Neural progenitor cell (in vitro differentiated cells): Measurements from ENCODE around the gene PIAS2. TPM values are rescaled to one million over a fixed set of nuclear protein-coding genes. Genes with fewer than 3 reads are reported as not detected.
"Not testable (repeated sequence)": the region's sequence is repeated elsewhere in the genome, so short reads cannot be mapped to it uniquely, and the experiment has no call there.

ENCODE experiments used
- DNase-seq: peaks from one replicate; pipeline ENCODE4 v3.0.0-alpha.2; 2016; ENCODE audit warnings: low spot score
- H2AFZ ChIP-seq: fragments of 200-600 bp; sonication (generic); replicated peaks from 2 replicates; pipeline ENCODE4 v1.6.1; 2016; ENCODE audit warnings: antibody characterized with exemption
- H3F3A ChIP-seq: fragments of 200-600 bp; sonication (generic); 2 replicates; pipeline ENCODE4 v1.6.1; 2016; ENCODE audit warnings: antibody characterized with exemption, low read depth
- H3K27ac ChIP-seq: fragments of 200-600 bp; sonication (generic); 2 replicates; pipeline ENCODE4 v1.5.1; 2016; ENCODE audit warnings: mild to moderate bottlenecking
- H3K27me3 ChIP-seq: fragments of 200-600 bp; sonication (generic); 2 replicates; pipeline ENCODE4 v1.6.1; 2016; ENCODE audit warnings: mild to moderate bottlenecking, moderate library complexity
- H3K36me3 ChIP-seq: fragments of 200-600 bp; sonication (generic); 2 replicates; pipeline ENCODE4 v1.5.1; 2016
- H3K4me1 ChIP-seq: fragments of 200-600 bp; sonication (generic); 2 replicates; pipeline ENCODE4 v1.6.1; 2016; ENCODE audit warnings: mixed run types
- H3K4me2 ChIP-seq: fragments of 200-600 bp; sonication (generic); 2 replicates; pipeline ENCODE4 v1.6.1; 2016
- H3K4me3 ChIP-seq: fragments of 200-600 bp; sonication (generic); 2 replicates; pipeline ENCODE4 v1.5.1; 2016
- H3K79me2 ChIP-seq: fragments of 200-600 bp; sonication (generic); 2 replicates; pipeline ENCODE4 v1.6.1; 2016; ENCODE audit warnings: low read depth
- H3K9ac ChIP-seq: fragments of 200-600 bp; sonication (generic); 2 replicates; pipeline ENCODE4 v1.6.1; 2016
- H3K9me3 ChIP-seq: fragments of 200-600 bp; sonication (generic); 2 replicates; pipeline ENCODE4 v1.5.1; 2016; ENCODE audit warnings: low read depth
- H4K20me1 ChIP-seq: fragments of 200-600 bp; sonication (generic); 2 replicates; pipeline ENCODE4 v1.6.1; 2016; ENCODE audit warnings: low read depth
- H3K27ac Mint-ChIP-seq: 3 replicates; pipeline ENCODE4 v1.8.0; 2021; ENCODE audit warnings: mixed read lengths
- H3K27me3 Mint-ChIP-seq: 2 replicates; pipeline ENCODE4 v1.8.0; 2022; ENCODE audit warnings: low read depth, mild to moderate bottlenecking, inconsistent platforms, moderate library complexity, mixed read lengths; ENCODE audit not compliant: insufficient read depth
- H3K36me3 Mint-ChIP-seq: 3 replicates; pipeline ENCODE4 v1.8.0; 2021; ENCODE audit warnings: mixed read lengths
- H3K4me1 Mint-ChIP-seq: 3 replicates; pipeline ENCODE4 v1.8.0; 2021; ENCODE audit warnings: mixed read lengths
- H3K4me3 Mint-ChIP-seq: 3 replicates; pipeline ENCODE4 v1.8.0; 2021; ENCODE audit warnings: mild to moderate bottlenecking, moderate library complexity, mixed read lengths
- H3K9me3 Mint-ChIP-seq: 3 replicates; pipeline ENCODE4 v1.8.0; 2020; ENCODE audit warnings: mixed read lengths
- CTCF ChIP-seq: fragments of 200-600 bp; sonication (generic); IDR thresholded peaks from 2 replicates; pipeline ENCODE4 v1.5.1; 2017; ENCODE audit warnings: antibody characterized with exemption, mild to moderate bottlenecking
- EZH2 ChIP-seq: fragments of 200-600 bp; sonication (generic); IDR thresholded peaks from 2 replicates; pipeline ENCODE4 v1.6.1; 2017; ENCODE audit warnings: antibody characterized with exemption, mild to moderate bottlenecking, moderate library complexity
- EZH2phosphoT487 ChIP-seq: fragments of 200-600 bp; sonication (generic); IDR thresholded peaks from 2 replicates; pipeline ENCODE4 v1.6.1; 2017; ENCODE audit warnings: antibody characterized with exemption
- total RNA-seq: library from RNA; depleted of rRNA; stranded (reverse); fragments of >200 nt; gene quantifications from 2 replicates; pipeline ENCODE4 v1.2.3, GENCODE V29; 2015; ENCODE audit warnings: low replicate concordance

The PIAS2 gene
- total RNA-seq, 1 donor from 2014 or later: 39.4 TPM

DNA sequence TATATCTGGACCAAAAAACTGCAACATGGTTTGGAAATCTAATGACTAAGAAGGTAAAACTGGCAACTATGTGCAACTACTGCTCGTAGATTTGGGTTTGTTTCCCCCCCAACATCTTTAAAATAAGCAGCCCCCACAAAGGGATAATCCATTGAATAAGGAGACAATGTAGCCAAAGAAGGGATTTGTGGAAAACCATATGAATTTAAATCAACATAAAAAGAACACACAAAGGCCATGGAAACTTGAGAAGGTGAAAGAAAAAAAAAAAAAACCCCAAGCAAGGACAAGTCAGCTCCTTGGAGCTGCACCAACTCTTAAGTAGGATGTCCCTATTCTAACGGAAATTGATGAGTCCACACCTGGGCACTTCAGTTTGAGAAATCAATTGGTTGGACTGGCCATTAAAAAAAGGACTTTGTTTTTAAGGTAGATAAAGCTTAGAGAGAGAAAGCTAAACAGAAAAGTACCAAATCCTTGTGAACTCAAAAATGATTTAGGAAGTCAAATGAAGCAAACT, 106.8 kb downstream of the PIAS2 start:
- Mint-ChIP-seq H3K36me3 (peaks cover 6% of the 10 kb centered on the region), H3K27ac (no peak overlapping the region), H3K4me1 (peaks cover 5% of the 10 kb centered on the region), H3K9me3 (no peaks in the 10 kb centered on the region), H3K27me3 (peaks cover 2% of the 10 kb centered on the region), H3K4me3 (no peak overlapping the region)
- Histone ChIP-seq H2AFZ (no peak overlapping the region), H3K9me3 (no peaks in the 10 kb centered on the region), H3K9ac (no peak overlapping the region), H3K36me3 (no peaks in the 10 kb centered on the region), H3K79me2 (no peaks in the 10 kb centered on the region), H4K20me1 (no peaks in the 10 kb centered on the region), H3K4me3 (no peak overlapping the region), H3K27ac (no peak overlapping the region), H3K27me3 (no peaks in the 10 kb centered on the region), H3K4me2 (peak overlapping the region; percentile 43), H3F3A (peaks cover 3% of the 10 kb centered on the region), H3K4me1 (peaks cover 13% of the 10 kb centered on the region)
- peak; percentile 19 for DNase-seq
- no peak for TF ChIP-seq EZH2phosphoT487
- TF ChIP-seq CTCF: no peak
- no peak for TF ChIP-seq EZH2

DNA sequence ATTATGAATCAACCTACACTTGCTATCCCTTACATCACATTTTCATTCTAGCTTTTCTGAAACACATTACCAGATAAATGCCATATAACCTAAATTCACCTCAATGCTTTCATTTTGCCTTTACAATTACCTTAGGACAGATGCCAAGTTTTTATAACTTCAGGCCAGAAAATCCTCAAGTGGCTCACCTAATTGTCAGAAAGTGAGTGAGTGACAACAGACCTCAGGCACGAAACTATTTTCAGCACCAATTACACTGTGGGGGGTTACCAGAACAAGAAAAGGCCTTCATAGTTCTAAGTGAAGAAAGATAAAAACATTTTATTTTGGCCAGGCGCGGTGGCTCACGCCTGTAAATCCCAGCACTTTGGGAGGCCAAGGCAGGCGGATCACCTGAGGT, 108.2 kb downstream of the PIAS2 start:
- no peak overlapping the region for H3K27ac Mint-ChIP-seq
- no peak for TF ChIP-seq EZH2
- no peak for TF ChIP-seq CTCF
- TF ChIP-seq EZH2phosphoT487: no peak

DNA sequence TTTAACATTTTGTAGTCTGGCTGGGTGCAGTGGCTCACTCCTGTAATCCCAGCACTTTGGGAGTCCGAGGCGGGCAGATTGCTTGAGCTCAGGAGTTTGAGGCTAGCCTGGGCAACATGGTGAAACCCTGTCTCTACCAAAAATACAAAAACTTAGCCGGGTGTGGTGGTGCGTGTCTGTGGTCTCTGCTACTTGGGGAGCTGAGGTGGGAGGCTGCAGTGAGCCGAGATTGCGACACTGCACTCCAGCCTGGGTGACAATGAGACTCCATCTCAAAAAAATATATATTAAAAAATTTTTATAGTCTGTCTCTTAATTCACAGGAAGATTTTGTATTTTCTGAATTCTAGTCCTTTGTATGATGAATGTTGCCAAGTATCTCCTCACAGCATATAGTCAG, 121.4 kb downstream of the PIAS2 start:
- not testable (repeated sequence) for H2AFZ ChIP-seq, H4K20me1 ChIP-seq, H3K9ac ChIP-seq, DNase-seq, H3K36me3 ChIP-seq, H3K4me3 ChIP-seq, H3K79me2 ChIP-seq, H3K27me3 Mint-ChIP-seq, H3K27ac Mint-ChIP-seq, H3K9me3 Mint-ChIP-seq, H3K4me3 Mint-ChIP-seq, H3K36me3 Mint-ChIP-seq, H3K27me3 ChIP-seq, H3F3A ChIP-seq, H3K4me1 ChIP-seq, H3K27ac ChIP-seq, H3K9me3 ChIP-seq, H3K4me1 Mint-ChIP-seq, H3K4me2 ChIP-seq

More for the DNA sequence above, 108.2 kb downstream of the PIAS2 start:
- peaks cover 2% of the 10 kb centered on the region for H3K27me3 Mint-ChIP-seq
- Histone ChIP-seq H2AFZ (no peak overlapping the region), H3K36me3 (no peaks in the 10 kb centered on the region), H3F3A (peaks cover 3% of the 10 kb centered on the region), H3K27me3 (no peaks in the 10 kb centered on the region), H3K9ac (no peak overlapping the region), H3K4me1 (peaks cover 13% of the 10 kb centered on the region), H3K4me2 (no peak overlapping the region), H4K20me1 (no peaks in the 10 kb centered on the region), H3K4me3 (no peak overlapping the region), H3K79me2 (no peaks in the 10 kb centered on the region), H3K27ac (no peak overlapping the region), H3K9me3 (no peaks in the 10 kb centered on the region)
- DNase-seq: no peak
- no peaks in the 10 kb centered on the region for H3K9me3 Mint-ChIP-seq
- H3K4me1 Mint-ChIP-seq: peaks cover 5% of the 10 kb centered on the region
- peaks cover 6% of the 10 kb centered on the region for H3K36me3 Mint-ChIP-seq
- H3K4me3 Mint-ChIP-seq: no peak overlapping the region

GRCh38 chr18:46794607-46795006, 122.7 kb downstream of the PIAS2 start:
- H3K27ac ChIP-seq: no peak overlapping the region
- DNase-seq: peak; percentile 21
- no peaks in the 10 kb centered on the region for H3F3A ChIP-seq
- H3K9ac ChIP-seq: no peak overlapping the region
- H4K20me1 ChIP-seq: no peaks in the 10 kb centered on the region
- H3K27me3 Mint-ChIP-seq: peaks cover 6% of the 10 kb centered on the region
- peaks cover 3% of the 10 kb centered on the region for H3K9me3 ChIP-seq
- no peak overlapping the region for H3K27ac Mint-ChIP-seq
- H2AFZ ChIP-seq: no peak overlapping the region
- H3K36me3 Mint-ChIP-seq: no peaks in the 10 kb centered on the region
- H3K4me1 ChIP-seq: no peaks in the 10 kb centered on the region
- no peak for TF ChIP-seq CTCF
- TF ChIP-seq EZH2phosphoT487: no peak
- TF ChIP-seq EZH2: no peak
- no peaks in the 10 kb centered on the region for H3K4me1 Mint-ChIP-seq
- H3K4me2 ChIP-seq: peak overlapping the region; percentile 31
- H3K27me3 ChIP-seq: no peaks in the 10 kb centered on the region
- no peaks in the 10 kb centered on the region for H3K36me3 ChIP-seq
- no peaks in the 10 kb centered on the region for H3K79me2 ChIP-seq
- H3K9me3 Mint-ChIP-seq: no peaks in the 10 kb centered on the region
- no peak overlapping the region for H3K4me3 ChIP-seq
- no peak overlapping the region for H3K4me3 Mint-ChIP-seq
